ENCODE results near the gene NTNG1.

The NTNG1 gene

GRCh38 chr1:107512836-107513235 lies 372.0 kb downstream of the NTNG1 start:
- DNase-seq (ENCODE audit: low read depth), result no peak

- DNase-seq (ENCODE audit: low read depth), result no peak
These were observed 374.0 kb downstream of the NTNG1 start for GRCh38 chr1:107514841-107515240.

- DNase-seq (ENCODE audit: low read depth), result no peak
These were observed 374.9 kb downstream of the NTNG1 start for GRCh38 chr1:107515702-107516101.

GRCh38 chr1:107523061-107523460 lies 382.2 kb downstream of the NTNG1 start:
- DNase-seq (ENCODE audit: low read depth), result no peak

DNA sequence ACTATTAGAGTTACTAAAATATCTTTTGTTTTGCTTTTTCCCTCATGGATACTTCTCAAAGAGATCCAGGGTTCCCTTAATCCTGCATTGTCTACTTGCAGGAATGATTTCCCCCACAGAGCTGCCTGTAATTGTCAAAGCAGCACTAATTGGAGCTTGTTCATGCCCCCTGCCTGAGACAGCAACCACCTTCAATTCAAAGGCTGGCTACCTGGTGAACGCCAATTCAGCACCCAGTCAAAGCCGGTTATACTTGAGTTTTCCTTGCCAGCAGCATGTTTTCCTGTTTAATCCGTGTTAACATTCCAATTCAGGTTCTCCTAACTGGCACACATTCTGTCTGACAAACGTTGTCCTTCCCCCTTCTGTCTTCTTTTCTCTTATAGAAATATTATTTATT lies 382.9 kb downstream of the NTNG1 start:
- DNase-seq (ENCODE audit: low read depth), result no peak

GRCh38 chr1:107524301-107524700 lies 383.5 kb downstream of the NTNG1 start:
- DNase-seq (ENCODE audit: low read depth), result no peak

- no peak for DNase-seq (ENCODE audit: low read depth)
These were observed 384.3 kb downstream of the NTNG1 start for GRCh38 chr1:107525145-107525544.

DNA sequence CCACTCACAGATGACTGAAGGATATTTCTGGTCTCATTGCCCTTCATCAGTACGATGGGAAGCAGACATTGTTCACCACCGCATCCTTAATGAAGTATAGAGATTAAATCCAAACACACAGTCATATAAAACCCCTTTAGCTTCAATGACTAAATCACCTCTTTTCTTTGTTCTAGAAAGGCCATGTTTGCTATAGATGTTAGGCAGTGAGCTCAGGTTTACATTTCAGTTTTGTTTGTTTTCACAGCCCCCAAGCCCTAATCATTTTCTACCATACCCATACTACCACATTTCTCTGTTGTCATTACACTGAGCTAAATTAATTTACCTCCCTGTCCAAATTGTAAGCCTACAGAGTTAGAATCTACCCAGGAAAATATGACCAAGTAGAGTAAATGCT lies 385.1 kb downstream of the NTNG1 start:
- no peak for DNase-seq (ENCODE audit: low read depth)

GRCh38 chr1:107526524-107527198 lies 385.8 kb downstream of the NTNG1 start:
- no peak for DNase-seq (ENCODE audit: low read depth)

DNA sequence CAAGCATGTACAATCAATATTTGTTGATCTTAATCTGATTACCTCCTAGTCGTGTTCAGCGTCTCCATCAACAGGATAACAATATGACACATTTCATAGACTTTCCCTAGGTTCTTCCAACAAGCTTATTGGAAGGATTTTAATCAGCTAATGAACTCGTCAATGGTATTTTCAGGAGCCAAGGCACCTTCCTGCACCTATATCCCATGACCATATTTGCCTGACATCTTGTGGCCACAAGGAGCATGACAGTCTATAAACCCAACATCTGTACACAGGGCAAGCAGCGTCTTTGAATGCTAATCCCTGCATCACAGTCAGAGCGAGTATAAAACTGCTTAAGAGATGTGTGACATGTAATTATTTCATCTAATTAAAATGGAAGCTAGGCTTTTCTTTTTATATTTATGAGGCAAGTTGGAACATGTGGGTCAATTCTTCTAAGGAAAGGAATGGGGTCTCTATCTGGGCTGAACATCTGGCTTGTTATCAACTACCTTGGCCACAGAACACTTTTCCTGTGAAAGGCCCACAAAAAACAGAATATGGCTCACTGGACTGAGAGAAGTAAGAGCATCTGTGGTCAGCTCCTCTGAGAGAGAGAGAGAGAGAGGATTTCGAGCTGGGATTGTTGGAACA lies 388.8 kb downstream of the NTNG1 start:
- DNase-seq (ENCODE audit: low read depth), result no peak

- DNase-seq (ENCODE audit: low read depth), result no peak
These were observed 389.7 kb downstream of the NTNG1 start for GRCh38 chr1:107530543-107530942.

DNA sequence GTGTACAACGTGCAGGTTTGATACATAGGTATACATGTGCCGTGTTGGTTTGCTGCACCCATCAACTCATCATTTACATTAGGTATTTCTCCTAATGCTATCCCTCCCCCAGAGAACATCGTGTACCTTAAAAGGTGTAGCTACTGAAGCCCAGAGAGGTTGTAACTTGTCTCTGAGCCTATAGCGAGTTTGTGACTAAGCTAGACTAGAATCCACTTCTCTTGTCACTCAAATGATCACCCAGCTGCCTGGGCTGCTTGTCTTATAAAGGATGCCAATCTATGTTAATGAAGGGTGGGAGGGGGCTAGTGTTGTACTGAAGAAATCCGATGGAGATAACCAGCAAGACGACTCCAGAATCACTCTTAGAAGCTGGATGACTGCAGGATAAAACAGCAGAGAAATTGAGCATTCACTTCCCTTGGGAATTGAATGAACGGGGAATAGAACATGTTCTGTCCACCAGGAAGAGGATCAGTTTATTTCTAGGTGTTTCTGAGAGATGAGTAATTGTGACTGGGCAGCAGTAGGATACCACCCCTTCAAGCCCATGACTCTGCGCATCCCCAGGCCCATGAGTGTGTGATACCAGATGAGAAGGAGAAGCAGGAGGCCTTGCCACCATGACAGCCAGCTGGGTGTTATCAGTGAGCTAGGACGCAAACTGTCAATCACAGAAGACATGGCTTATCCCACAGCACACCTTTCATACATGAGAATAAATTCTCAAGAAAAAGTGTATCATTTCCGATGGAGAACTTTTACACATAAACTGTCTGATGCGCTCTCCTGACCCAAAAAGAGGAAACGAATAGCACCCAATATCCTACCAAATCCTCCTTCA lies 390.4 kb downstream of the NTNG1 start:
- DNase-seq (ENCODE audit: low read depth), result no peak

DNA sequence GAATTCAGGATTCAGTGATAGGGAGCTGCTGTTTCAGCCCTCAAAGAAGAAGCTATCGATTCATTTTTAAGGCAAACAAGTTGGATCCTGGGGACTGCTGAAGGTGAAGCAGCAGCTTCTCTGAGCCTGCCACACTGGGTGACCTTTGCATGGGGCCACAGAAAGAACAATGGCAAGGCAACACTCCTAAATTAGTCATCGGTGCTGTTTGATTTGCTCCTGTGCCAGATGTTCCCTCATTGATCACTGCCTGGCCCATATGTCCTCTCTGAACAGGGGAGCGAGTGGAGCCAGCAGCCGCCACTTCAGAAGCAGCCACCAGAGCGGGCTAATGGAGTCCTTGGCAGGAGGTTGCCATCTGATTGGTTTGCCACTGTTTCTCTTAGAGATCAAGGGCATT lies 391.5 kb downstream of the NTNG1 start:
- no peak for DNase-seq (ENCODE audit: low read depth)

Measured in HS-27A (cell line).